Measurements from ENCODE around the gene NOP16. TPM values are rescaled to one million over a fixed set of nuclear protein-coding genes. Genes with fewer than 3 reads are reported as not detected.

Gene NOP16
- total RNA-seq, 2 experiments from 2014 or later, result 44.5 to 46.3 TPM

- H3K27me3 Mint-ChIP-seq (ENCODE audit: low read depth), result peaks cover 26% of the 10 kb centered on the region
- ATAC-seq (no peak), DNase-seq (no peak)
- H3K4me1 Mint-ChIP-seq (ENCODE audit: low read depth), result peaks cover 24% of the 10 kb centered on the region
- no peaks in the 10 kb centered on the region for H3K9me3 Mint-ChIP-seq (ENCODE audit: insufficient read depth)
- ChIA-PET CTCF (interaction anchor here (0.7 to 3.2 kb wide), 6 partner anchors 14 to 242 kb away, joined by 3 to 19 read pairs (median 8); no protein-coding TSS in a partner anchor), POLR2A (interaction anchor here (2.4 kb wide), 1 partner anchor 30 kb away, joined by 9 read pairs; the partner anchor contains the start of gene FAF2)
- no peaks in the 10 kb centered on the region for H3K36me3 Mint-ChIP-seq (ENCODE audit: low read depth)
- no peak overlapping the region for H3K4me3 Mint-ChIP-seq
- no peak overlapping the region for H3K27ac Mint-ChIP-seq
Measured at GRCh38 chr5:176418251-176418650, 29.9 kb upstream of the NOP16 start.

- Mint-ChIP-seq H3K27ac (peak overlapping the region; percentile 48), H3K9me3 (ENCODE audit: insufficient read depth) (no peaks in the 10 kb centered on the region), H3K36me3 (ENCODE audit: low read depth) (no peaks in the 10 kb centered on the region), H3K27me3 (ENCODE audit: low read depth) (peaks cover 14% of the 10 kb centered on the region), H3K4me3 (peak overlapping the region; percentile 64), H3K4me1 (ENCODE audit: low read depth) (peaks cover 29% of the 10 kb centered on the region)
- no peak for DNase-seq
- ATAC-seq, result no peak
- POLR2A ChIA-PET, result interaction anchor here (0.7 to 2.4 kb wide), 7 partner anchors 29 to 133 kb away, joined by 3 to 14 read pairs (median 4); partner anchors contain the start of genes FAF2, HIGD2A, NOP16 and RNF44
- CTCF ChIA-PET, result interaction anchor here (0.9 to 3.5 kb wide), 23 partner anchors 9 to 244 kb away, joined by 3 to 30 read pairs (median 5); partner anchors contain the start of genes FAF2 and RNF44
Measured at GRCh38 chr5:176416965-176417364, 28.6 kb upstream of the NOP16 start.

DNA sequence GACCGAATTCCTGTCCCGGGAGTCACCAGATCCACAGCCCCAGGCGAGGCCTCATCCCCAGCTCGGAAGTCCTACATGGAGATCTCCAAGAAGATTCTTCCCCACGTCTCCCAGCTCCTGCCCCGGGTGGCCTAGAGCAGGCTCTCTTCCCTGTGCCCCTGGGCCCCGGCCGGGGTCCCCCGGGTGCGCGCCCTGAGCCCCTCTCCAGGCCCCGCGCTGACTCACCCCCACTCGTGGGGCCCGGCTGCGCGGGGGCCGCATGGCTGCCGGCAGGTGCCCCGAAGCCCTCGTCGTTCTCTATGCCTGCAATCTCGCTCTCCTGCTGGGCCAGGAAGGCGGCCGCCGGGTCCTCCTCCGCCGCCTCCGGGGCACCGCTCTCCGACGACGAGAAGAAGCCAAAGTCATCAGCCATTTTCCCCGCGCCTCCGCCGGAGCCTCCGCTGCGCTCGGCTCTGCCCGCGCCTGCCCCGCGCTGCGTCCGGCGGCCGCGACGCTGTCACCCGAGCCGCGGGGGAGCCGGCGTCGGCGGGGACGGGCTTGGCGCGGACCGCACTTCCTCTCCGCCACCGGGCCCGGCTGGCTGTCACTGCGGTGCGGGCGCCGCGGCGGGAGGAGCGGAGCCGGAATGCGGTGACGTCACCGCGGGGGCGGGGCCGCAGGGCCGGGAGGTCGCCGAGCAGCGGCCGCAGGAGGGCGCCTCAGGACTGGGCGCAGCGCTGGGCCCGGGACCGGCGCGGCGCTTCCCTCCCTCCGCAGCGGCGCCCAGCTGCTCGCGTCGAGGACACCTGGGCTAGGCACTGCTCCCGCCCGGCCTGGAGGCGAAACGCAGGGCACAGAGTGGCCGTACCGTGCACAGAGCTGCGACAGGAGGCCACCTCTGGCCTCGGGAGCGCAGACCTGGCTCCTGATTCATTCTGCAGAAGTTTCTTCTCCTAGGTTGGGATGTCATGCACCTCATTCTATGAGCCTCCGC lies 27.8 kb upstream of the NOP16 start, which contains the start of gene CLTB:
CLTB (minus strand) TSS at position 588 of the 973 bp plus-strand sequence; CDS start at position 412, 176 bp downstream.
- H3K4me3 Mint-ChIP-seq, result peak within 1 kb of the TSS; percentile 77

DNA sequence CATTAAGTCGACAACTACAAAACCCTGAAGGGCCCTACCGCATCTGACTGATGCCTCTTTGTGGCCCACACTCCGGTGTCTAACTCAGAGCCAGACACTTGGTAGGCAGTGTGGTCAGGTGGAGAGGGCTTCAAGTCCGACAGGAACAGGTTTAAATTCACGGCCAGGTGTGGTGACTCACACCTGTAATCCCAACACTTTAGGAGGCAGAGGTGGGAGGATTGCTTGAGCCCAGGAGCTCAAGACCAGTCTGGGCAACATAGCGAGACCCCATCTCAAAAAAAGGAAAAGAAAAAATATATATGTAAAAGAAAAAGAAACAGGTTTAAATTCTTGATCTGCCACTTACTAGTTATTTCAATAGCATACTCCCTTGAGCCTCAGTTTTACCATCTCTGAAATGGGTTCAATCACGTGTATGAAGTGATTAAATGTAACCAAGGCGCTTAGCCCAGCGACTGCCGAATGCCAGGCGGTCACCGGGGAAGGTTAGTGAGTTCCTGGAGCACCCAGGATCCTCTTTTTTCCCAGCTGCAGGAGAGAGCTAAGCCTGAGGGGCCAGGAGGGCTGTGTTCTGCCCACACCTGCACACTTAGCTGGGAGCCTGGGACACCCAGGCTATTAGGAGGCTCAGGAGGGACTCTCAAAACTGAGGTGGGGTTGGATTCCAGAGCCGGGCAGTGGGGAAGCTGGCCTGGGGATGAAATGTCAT lies 27.0 kb upstream of the NOP16 start:
- no peak for DNase-seq
- ChIA-PET CTCF (interaction anchor here (0.6 to 3.5 kb wide), 13 partner anchors 9 to 245 kb away, joined by 3 to 30 read pairs (median 4); partner anchors contain the start of genes FAF2, RNF44 and TSPAN17), POLR2A (interaction anchor here (0.6 to 2.0 kb wide), 5 partner anchors 9 to 128 kb away, joined by 3 to 14 read pairs (median 5); partner anchors contain the start of genes HIGD2A, NOP16 and RNF44)
- Mint-ChIP-seq H3K36me3 (ENCODE audit: low read depth) (no peaks in the 10 kb centered on the region), H3K9me3 (ENCODE audit: insufficient read depth) (no peaks in the 10 kb centered on the region), H3K4me3 (peak overlapping the region; percentile 77), H3K27me3 (ENCODE audit: low read depth) (peaks cover 7% of the 10 kb centered on the region), H3K4me1 (ENCODE audit: low read depth) (peaks cover 29% of the 10 kb centered on the region), H3K27ac (peak overlapping the region; percentile 76)
- ATAC-seq, result no peak

More for the DNA sequence above, 27.8 kb upstream of the NOP16 start, which contains the start of gene CLTB:
- peak; percentile 97 for ATAC-seq
- Mint-ChIP-seq H3K9me3 (ENCODE audit: insufficient read depth) (no peaks in the 10 kb centered on the region), H3K27ac (peak within 1 kb of the TSS; percentile 76), H3K4me1 (ENCODE audit: low read depth) (peaks cover 29% of the 10 kb centered on the region), H3K27me3 (ENCODE audit: low read depth) (peaks cover 12% of the 10 kb centered on the region), H3K36me3 (ENCODE audit: low read depth) (no peaks in the 10 kb centered on the region)
- DNase-seq, result peak; percentile 89
- ChIA-PET CTCF (interaction anchor here (0.6 to 3.5 kb wide), 29 partner anchors 10 to 244 kb away, joined by 3 to 30 read pairs (median 4); partner anchors contain the start of genes FAF2, RNF44 and TSPAN17), POLR2A (interaction anchor here (0.7 to 2.4 kb wide), 9 partner anchors 10 to 134 kb away, joined by 3 to 14 read pairs (median 4); partner anchors contain the start of genes FAF2, HIGD2A, NOP16 and RNF44)

DNA sequence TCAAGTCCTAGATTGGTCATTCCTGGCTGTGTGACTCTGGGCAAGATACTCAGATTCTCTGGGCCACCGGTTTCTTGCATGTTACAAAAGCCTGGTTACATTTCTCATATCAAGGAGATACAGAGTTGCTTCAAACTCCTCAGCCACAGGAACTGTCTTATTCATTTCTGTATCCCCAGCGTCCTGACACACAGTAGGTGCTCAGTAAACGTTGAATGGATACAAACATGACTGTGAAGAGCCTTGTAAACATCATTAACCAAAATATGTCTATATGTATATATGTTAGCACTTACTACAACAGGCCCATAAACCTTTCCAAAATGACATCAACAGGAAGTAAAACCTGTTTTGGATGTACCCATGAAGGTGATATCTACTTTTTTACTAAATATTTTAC lies 26.3 kb upstream of the NOP16 start:
- peak overlapping the region; percentile 15 for H3K27ac Mint-ChIP-seq
- H3K4me1 Mint-ChIP-seq (ENCODE audit: low read depth), result peaks cover 29% of the 10 kb centered on the region
- H3K4me3 Mint-ChIP-seq, result peak overlapping the region; percentile 77
- POLR2A ChIA-PET, result interaction anchor here (0.6 kb wide), 1 partner anchor 26 kb away, joined by 3 read pairs; no protein-coding TSS in a partner anchor
- ATAC-seq, result no peak
- CTCF ChIA-PET, result interaction anchor here (1.1 to 3.5 kb wide), 3 partner anchors 33 to 232 kb away, joined by 3 to 30 read pairs (median 3); partner anchors contain the start of genes FAF2, RNF44 and TSPAN17
- no peaks in the 10 kb centered on the region for H3K9me3 Mint-ChIP-seq (ENCODE audit: insufficient read depth)
- peaks cover 5% of the 10 kb centered on the region for H3K27me3 Mint-ChIP-seq (ENCODE audit: low read depth)
- no peak for DNase-seq
- H3K36me3 Mint-ChIP-seq (ENCODE audit: low read depth), result peaks cover 4% of the 10 kb centered on the region

GRCh38 chr5:176413709-176414191 lies 25.4 kb upstream of the NOP16 start:
- Mint-ChIP-seq H3K4me1 (ENCODE audit: low read depth) (peaks cover 29% of the 10 kb centered on the region), H3K27me3 (ENCODE audit: low read depth) (peaks cover 3% of the 10 kb centered on the region), H3K9me3 (ENCODE audit: insufficient read depth) (no peaks in the 10 kb centered on the region), H3K4me3 (no peak overlapping the region), H3K27ac (no peak overlapping the region), H3K36me3 (ENCODE audit: low read depth) (peaks cover 4% of the 10 kb centered on the region)
- ChIA-PET CTCF (interaction anchor here (0.6 to 3.5 kb wide), 3 partner anchors 34 to 129 kb away, joined by 3 to 30 read pairs (median 3); partner anchors contain the start of gene FAF2), POLR2A (no interaction called here)
- ATAC-seq, result no peak
- DNase-seq, result no peak

DNA sequence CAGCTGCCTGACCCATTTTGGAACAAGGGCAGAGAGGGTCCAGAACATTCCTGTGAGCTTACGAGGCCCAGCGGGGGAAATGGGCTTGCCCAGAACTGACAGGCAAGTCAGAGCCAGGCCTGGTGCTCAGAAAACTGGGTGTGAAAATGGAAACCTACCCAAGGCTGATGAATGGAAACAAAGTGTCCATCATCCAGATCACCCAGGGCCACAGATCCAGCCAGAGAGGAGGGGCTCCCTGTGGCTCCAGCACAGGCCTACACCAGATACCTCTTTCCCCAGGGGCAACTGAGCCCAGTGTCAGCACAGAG lies 24.8 kb upstream of the NOP16 start:
- Mint-ChIP-seq H3K36me3 (ENCODE audit: low read depth) (peaks cover 4% of the 10 kb centered on the region), H3K27ac (no peak overlapping the region), H3K4me1 (ENCODE audit: low read depth) (peaks cover 29% of the 10 kb centered on the region), H3K4me3 (no peak overlapping the region), H3K9me3 (ENCODE audit: insufficient read depth) (no peaks in the 10 kb centered on the region), H3K27me3 (ENCODE audit: low read depth) (peaks cover 1% of the 10 kb centered on the region)
- CTCF ChIA-PET, result interaction anchor here (0.6 to 1.1 kb wide), 2 partner anchors 34 to 130 kb away, joined by 3 read pairs; no protein-coding TSS in a partner anchor
- DNase-seq (no peak), ATAC-seq (no peak)
- POLR2A ChIA-PET, result no interaction called here

DNA sequence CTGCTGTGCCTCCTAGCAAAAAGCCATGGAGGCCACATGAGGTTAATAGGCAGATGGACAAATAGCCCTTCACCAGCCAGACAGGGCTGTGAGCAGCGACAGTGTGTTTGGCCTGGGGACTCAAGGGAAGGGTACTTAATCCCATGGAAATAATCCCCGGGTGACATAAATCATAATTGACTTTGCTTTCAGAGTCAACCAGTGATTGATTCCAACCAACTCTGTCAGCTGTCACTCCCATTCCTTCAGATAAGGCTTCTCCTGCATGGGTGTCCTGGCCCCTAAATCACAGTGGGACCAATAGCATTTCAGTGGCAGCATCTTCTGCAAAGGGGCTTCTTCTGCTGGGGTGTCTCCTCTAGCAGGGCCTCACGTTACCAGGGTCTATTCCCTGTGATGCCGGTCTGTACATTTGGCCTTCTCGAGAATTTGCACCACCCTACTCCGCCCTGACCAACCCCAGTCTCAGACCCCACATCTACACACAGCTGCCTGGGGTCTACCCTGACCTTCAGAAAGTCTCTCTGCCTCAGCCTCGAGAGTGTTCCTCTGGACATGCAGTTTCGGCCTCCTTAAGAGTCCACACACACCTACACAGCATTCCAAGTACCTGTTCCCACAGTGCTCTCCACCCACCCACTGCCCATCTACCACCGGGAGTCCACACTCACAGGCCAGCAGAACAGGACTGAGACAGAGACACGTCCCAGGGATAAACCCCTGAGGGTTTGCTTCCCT lies 24.3 kb upstream of the NOP16 start:
- Mint-ChIP-seq H3K4me3 (no peak overlapping the region), H3K27ac (no peak overlapping the region), H3K9me3 (ENCODE audit: insufficient read depth) (no peaks in the 10 kb centered on the region), H3K27me3 (ENCODE audit: low read depth) (no peaks in the 10 kb centered on the region), H3K4me1 (ENCODE audit: low read depth) (peaks cover 29% of the 10 kb centered on the region), H3K36me3 (ENCODE audit: low read depth) (peaks cover 6% of the 10 kb centered on the region)
- CTCF ChIA-PET, result interaction anchor here (0.6 to 1.1 kb wide), 2 partner anchors 35 to 130 kb away, joined by 3 read pairs; no protein-coding TSS in a partner anchor
- DNase-seq, result no peak
- no peak for ATAC-seq
- POLR2A ChIA-PET, result no interaction called here

- H3K27ac Mint-ChIP-seq, result no peak overlapping the region
- POLR2A ChIA-PET, result interaction anchor here (0.5 to 1.3 kb wide), 2 partner anchors 37 to 734 kb away, joined by 4 to 5 read pairs; partner anchors contain the start of gene FAF2
- no peak for ATAC-seq
Measured at GRCh38 chr5:176410486-176411180, 22.2 kb upstream of the NOP16 start.

DNA sequence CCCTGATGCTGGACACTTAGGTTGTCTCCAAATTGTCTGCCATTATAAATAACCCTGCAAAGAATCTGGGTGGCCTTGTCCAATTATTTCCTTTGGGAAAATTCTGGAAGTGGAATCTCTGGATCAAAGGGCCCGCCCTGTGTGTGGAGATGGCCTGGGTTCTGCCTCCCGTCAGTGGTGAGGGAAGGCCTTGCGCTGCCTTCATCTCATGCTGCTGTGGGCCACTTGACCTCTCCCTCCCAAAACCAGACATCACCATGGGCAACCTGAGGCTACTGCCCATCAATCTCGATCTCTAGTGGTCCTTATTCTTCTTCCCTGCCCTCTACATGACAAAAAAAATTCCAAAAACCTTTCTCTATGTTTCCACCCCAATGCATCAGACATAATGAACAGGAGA lies 21.4 kb upstream of the NOP16 start:
- DNase-seq (no peak), ATAC-seq (no peak)
- ChIA-PET CTCF (interaction anchor here (1.4 kb wide), 1 partner anchor 38 kb away, joined by 5 read pairs; no protein-coding TSS in a partner anchor), POLR2A (interaction anchor here (0.5 to 1.3 kb wide), 3 partner anchors 20 to 733 kb away, joined by 3 to 5 read pairs (median 4); partner anchors contain the start of gene FAF2)
- Mint-ChIP-seq H3K27me3 (ENCODE audit: low read depth) (no peaks in the 10 kb centered on the region), H3K4me1 (ENCODE audit: low read depth) (peaks cover 13% of the 10 kb centered on the region), H3K27ac (no peak overlapping the region), H3K9me3 (ENCODE audit: insufficient read depth) (no peaks in the 10 kb centered on the region), H3K4me3 (no peak overlapping the region), H3K36me3 (ENCODE audit: low read depth) (peaks cover 14% of the 10 kb centered on the region)

More at GRCh38 chr5:176410486-176411180, 22.2 kb upstream of the NOP16 start:
- Mint-ChIP-seq H3K9me3 (ENCODE audit: insufficient read depth) (no peaks in the 10 kb centered on the region), H3K27me3 (ENCODE audit: low read depth) (no peaks in the 10 kb centered on the region), H3K36me3 (ENCODE audit: low read depth) (peaks cover 14% of the 10 kb centered on the region), H3K4me1 (ENCODE audit: low read depth) (peaks cover 20% of the 10 kb centered on the region), H3K4me3 (no peak overlapping the region)
- CTCF ChIA-PET, result interaction anchor here (1.4 kb wide), 1 partner anchor 37 kb away, joined by 5 read pairs; no protein-coding TSS in a partner anchor
- DNase-seq, result no peak

All from activated CD8-positive, alpha-beta T cell treated with anti-CD3 and anti-CD28 coated beads, Interleukin-2, amount 10 ng/mL, durations not matched to agents 7 days and 5 days (primary cell).